Urinary bladder (tissue), 4 donors: ENCODE results near the gene COL7A1. TPM values are rescaled to one million over a fixed set of nuclear protein-coding genes. Genes with fewer than 3 reads are reported as not detected.

Source experiments
- DNase-seq: peaks from one replicate; pipeline ENCODE4 v3.0.0-alpha.2; 2015; ENCODE audit errors: extremely low spot score
- H3K27ac ChIP-seq: one replicate; pipeline ENCODE4 v1.5.1; 2013; ENCODE audit warnings: low read depth, mild to moderate bottlenecking, moderate library complexity
- H3K36me3 ChIP-seq: one replicate; pipeline ENCODE4 v1.6.1; 2013; ENCODE audit warnings: mild to moderate bottlenecking, moderate library complexity; ENCODE audit not compliant: insufficient read depth
- H3K4me1 ChIP-seq: one replicate; pipeline ENCODE4 v1.6.1; 2013; ENCODE audit warnings: mild to moderate bottlenecking, moderate library complexity; ENCODE audit not compliant: insufficient read depth
- H3K4me3 ChIP-seq: one replicate; pipeline ENCODE4 v1.5.1; 2013; ENCODE audit warnings: low read depth, low read length
- WGBS: extraction: QIAGEN DNeasy Blood & Tissue Kit; methylation state at CpG from one replicate; pipeline ENCODE4 v1.1.7; 2013; 5-methylcytosine and 5-hydroxymethylcytosine counted together
- polyA plus RNA-seq: library from polyadenylated mRNA; stranded (reverse); fragments of 200-250 nt; gene quantifications from one replicate; pipeline ENCODE4 v1.2.3, GENCODE V29; 2013
- total RNA-seq: library from RNA; depleted of rRNA; stranded (reverse); fragments of >200 nt; gene quantifications from one replicate; pipeline ENCODE4 v1.2.3, GENCODE V29; 2014
- donor health status: healthy with polysubstance abuse.
- donor health status: healthy.

COL7A1 gene
- total and polyA plus RNA-seq, 2 donors: 19.7 to 20.0 TPM

DNA sequence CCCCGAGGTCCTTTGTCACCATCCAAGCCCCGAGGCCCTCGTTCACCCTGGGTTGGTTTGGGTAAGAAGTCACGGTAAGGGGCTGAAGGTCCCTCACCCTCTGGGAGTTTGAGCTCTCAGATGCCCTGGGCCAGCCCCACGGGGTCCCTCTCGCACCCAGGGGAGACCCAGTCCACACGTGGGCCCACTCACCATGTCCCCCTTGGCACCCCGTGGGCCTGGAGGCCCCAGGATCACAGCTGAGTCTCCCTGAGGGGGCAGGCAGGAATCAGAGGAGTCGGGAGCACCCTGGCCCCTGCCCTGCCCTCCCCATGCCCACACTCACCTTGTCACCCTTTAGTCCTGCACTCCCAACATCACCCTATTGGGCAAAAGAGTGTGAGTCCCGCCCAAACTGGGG lies 25.7 kb downstream of the COL7A1 start:
- Histone ChIP-seq H3K4me3 (no peak overlapping the region), H3K4me1 (no peaks in the 10 kb centered on the region), H3K36me3 (no peaks in the 10 kb centered on the region), H3K27ac (no peak overlapping the region)
- no peak for DNase-seq
- WGBS: 90% methylated on average over 10 of the region's 10 CpGs

DNA sequence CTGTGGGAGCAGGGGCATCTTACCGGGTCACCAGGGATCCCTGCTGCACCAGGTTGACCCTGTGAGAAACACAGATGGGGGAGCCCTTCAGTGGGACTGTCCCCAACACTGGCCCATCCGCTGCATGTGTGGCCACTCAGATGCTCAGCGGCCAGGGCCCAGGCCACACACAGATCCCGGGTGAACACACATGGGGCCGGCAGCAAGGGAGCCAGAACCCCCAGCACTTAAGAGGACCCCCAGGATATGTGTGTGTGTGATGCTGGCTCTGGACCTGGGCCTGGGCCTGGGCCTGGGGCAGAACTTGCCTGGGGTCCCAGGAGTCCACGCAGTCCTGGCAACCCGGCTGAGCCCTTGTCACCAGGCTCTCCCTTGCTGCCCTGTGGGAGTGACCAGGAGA lies 26.7 kb downstream of the COL7A1 start:
- DNase-seq: no peak
- no peak overlapping the region for H3K27ac ChIP-seq
- H3K36me3 ChIP-seq: no peaks in the 10 kb centered on the region
- no peak overlapping the region for H3K4me3 ChIP-seq
- 92% methylated on average over 7 of the region's 7 CpGs for WGBS
- no peaks in the 10 kb centered on the region for H3K4me1 ChIP-seq

DNA sequence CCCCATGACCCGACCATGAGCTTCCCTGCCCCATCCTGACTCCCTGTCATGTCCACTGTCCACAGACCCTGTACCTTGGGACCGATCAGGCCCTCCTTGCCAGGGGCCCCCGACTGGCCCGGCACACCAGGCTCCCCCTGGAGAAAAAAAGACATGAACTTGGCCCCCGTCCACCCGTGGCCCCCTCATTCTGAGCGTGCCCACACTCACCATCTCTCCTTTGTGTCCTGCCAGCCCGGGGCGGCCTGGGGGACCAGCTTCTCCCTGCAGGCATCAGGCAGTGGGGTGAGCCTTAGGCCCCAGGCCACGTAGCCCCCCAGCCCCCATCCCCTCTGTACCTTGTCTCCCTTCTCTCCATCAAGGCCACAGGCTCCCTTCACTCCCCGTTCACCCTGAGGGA lies 27.6 kb downstream of the COL7A1 start:
- H3K36me3 ChIP-seq: no peaks in the 10 kb centered on the region
- H3K4me1 ChIP-seq: no peaks in the 10 kb centered on the region
- WGBS: 93% methylated on average over 11 of the region's 11 CpGs
- no peak overlapping the region for H3K4me3 ChIP-seq
- DNase-seq: no peak
- no peak overlapping the region for H3K27ac ChIP-seq

DNA sequence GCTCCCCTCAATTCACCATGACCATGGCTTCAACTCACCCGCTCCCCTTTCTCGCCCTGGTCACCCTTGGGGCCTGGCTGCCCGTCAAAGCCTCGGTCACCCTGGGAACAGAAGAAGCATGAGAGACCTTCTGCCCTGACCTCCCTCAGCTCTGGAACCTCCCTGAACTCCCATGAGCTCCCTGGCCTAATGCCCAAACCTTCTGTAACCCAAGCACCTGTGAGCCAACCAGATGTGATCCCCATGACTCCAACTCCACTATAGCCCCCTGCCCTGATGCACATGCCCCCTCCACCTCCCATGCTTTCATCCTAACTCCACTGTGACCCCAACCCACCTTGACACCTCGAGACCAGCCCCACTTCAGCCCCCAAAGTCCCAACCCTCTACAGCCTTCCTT lies 28.0 kb downstream of the COL7A1 start:
- H3K4me3 ChIP-seq: no peak overlapping the region
- no peak overlapping the region for H3K27ac ChIP-seq
- no peaks in the 10 kb centered on the region for H3K36me3 ChIP-seq
- 91% methylated on average over 5 of the region's 5 CpGs for WGBS
- no peaks in the 10 kb centered on the region for H3K4me1 ChIP-seq
- no peak for DNase-seq

DNA sequence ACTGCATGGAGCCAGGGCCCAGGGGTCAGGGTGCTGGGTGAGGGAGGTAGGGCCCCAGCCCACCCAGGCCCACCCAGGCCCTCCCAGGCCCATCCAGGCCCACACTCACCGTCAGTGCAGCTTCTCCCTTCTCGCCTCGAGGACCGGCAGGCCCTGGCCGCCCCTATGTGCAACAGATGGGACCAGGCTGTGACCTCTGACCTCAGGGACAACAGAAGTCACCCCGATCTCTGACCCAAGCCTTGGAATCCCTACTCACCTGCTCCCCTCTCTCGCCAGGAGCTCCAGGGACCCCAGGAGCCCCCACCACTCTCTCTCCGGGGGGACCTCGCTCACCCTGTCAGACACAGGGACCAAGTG lies 28.7 kb downstream of the COL7A1 start:
- no peak overlapping the region for H3K4me3 ChIP-seq
- H3K27ac ChIP-seq: no peak overlapping the region
- 85% methylated on average over 9 of the region's 9 CpGs for WGBS
- DNase-seq: no peak
- H3K36me3 ChIP-seq: no peaks in the 10 kb centered on the region
- no peaks in the 10 kb centered on the region for H3K4me1 ChIP-seq

DNA sequence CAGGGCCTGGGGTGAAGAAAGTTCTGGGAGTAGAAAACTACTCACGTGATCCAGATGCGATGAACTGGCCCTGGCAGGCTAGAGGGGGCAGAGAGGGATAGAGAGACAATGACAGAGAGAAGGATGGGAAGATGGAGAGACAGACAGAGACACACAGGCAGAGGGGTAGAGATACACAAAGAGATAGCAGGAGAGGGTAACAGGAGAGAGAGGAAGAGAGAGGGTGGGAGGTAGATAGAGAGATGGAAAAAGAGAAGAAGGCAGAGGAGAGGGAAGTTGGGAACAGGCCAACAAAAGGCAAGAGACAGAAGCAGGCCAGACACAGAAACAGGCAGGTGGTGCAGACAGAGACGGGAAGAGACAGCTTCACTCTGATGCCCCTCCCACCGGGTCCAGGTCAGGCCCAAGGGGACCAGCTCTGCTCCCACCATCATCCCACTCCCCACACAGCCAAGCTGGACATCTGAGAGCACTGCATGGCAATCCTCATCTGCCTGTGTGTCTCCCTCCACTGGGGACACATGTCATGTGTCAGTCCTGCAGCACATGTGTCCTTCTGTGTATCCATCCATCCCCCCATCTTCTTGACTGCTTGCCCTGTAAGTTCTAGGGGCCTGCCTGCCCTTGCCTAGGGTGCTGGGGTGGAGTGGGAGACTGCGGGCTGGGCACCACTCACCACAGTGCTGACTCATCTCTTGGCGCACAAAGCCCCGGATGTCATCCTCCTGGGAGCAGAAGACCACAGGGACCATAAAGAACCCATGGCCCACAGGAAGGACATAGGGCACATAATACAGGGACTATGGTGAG lies 29.3 kb downstream of the COL7A1 start:
- WGBS: 57% methylated on average over 7 of the region's 7 CpGs
- DNase-seq: no peak
- H3K4me3 ChIP-seq: no peak overlapping the region
- H3K36me3 ChIP-seq: no peaks in the 10 kb centered on the region
- H3K4me1 ChIP-seq: no peaks in the 10 kb centered on the region
- H3K27ac ChIP-seq: no peak overlapping the region

DNA sequence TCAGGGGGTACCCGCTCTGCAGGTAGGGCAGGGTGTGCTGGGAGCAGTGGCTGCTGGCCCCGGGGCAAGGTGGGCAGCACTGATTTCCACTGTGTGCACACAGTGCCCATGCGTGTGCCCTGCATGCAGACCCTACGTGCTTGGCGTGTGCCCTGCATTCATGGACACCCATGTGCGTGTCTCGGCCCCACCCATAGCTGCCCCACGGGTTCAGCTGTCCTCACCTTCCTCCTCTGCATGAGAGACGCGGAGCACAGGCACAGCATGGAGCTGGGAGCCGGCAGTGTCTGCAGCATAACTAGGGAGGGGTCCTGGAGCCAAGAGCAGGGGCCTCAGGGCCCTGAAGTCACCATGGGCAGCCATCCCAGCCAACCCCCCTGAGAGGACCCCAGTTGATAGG lies 29.9 kb downstream of the COL7A1 start:
- no peaks in the 10 kb centered on the region for H3K4me1 ChIP-seq
- WGBS: 85% methylated on average over 11 of the region's 11 CpGs
- H3K27ac ChIP-seq: no peak overlapping the region
- H3K4me3 ChIP-seq: no peak overlapping the region
- DNase-seq: no peak
- no peaks in the 10 kb centered on the region for H3K36me3 ChIP-seq

DNA sequence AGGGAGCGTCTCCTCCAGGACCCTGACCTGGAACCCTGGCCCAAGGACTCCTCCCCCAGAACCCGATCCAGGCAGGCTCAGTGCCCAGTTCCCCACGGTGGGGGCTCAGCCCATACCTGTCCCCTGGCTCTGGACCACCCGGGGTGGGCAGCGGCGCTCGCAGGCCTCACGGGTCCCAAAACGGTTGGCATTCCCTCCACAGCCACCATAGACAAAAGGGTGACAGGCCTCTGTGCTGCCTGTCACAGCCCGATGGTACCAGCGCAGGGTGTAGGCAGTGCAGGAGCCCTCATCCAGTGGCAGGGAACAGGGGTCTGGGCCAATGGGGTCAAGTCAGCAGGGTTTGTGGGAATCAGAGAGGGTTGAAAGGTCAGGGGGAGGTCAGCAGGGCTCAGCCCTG lies 30.5 kb downstream of the COL7A1 start:
- Histone ChIP-seq H3K36me3 (no peaks in the 10 kb centered on the region), H3K4me1 (no peaks in the 10 kb centered on the region), H3K4me3 (no peak overlapping the region), H3K27ac (no peak overlapping the region)
- WGBS: 88% methylated on average over 11 of the region's 11 CpGs
- DNase-seq: no peak

DNA sequence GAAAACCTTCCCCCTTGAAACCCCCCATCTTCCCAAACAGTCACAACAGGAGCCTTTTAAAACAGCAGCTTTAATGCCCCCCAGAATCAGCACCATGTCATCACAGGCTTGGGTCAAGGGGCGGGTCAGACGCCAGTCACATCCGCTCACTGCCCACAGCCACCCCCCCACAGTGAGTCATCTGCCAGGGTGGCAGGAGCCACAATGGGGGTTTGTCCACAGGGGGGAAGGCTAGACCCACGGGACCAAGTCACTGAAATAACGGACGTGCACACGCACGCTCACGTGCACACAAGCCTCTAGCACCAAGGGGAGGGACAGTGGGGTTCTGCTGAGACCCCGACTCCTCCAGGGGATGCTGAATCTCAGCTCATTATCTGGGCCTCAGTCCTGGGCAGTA lies 31.1 kb downstream of the COL7A1 start:
- H3K27ac ChIP-seq: no peak overlapping the region
- H3K36me3 ChIP-seq: no peaks in the 10 kb centered on the region
- no peaks in the 10 kb centered on the region for H3K4me1 ChIP-seq
- WGBS: 73% methylated on average over 10 of the region's 10 CpGs
- DNase-seq: no peak
- no peak overlapping the region for H3K4me3 ChIP-seq

DNA sequence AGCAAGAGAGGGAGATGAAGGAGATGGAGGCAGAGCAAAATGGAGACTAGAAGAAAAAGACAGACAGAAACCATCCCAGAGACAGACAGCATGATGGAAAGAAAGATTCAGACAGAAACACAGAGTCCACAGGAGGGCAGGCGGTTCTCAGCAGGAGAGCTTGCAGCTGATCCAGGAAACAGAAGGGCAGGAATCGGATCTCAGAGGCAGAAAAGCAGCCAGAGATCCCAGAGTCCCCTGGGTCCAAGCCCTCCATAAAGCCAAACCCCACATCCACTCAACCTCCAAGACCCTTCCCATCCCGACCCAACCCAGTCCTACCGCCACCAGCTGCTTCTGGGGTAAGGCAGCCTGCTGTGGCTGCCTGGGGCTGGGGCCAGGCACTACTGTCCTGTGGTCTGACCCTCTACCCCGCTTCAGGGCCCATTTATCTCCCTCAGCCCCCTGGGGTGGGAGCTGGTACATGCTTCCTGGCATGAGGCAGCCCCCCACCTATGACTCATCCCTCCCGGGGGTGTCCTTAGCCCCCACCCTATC lies 31.7 kb downstream of the COL7A1 start, which contains the start of gene UCN2:
Gene UCN2, minus strand, starts transcription at position 400 of the 537 bp plus-strand sequence. CDS start 657 bp downstream, outside the sequence.
- no peaks in the 10 kb centered on the region for H3K36me3 ChIP-seq
- H3K27ac ChIP-seq: no peak within 1 kb of the TSS
- H3K4me3 ChIP-seq: no peak within 1 kb of the TSS
- no peaks in the 10 kb centered on the region for H3K4me1 ChIP-seq
- 72% methylated on average over 6 of the region's 6 CpGs for WGBS
- no peak for DNase-seq

DNA sequence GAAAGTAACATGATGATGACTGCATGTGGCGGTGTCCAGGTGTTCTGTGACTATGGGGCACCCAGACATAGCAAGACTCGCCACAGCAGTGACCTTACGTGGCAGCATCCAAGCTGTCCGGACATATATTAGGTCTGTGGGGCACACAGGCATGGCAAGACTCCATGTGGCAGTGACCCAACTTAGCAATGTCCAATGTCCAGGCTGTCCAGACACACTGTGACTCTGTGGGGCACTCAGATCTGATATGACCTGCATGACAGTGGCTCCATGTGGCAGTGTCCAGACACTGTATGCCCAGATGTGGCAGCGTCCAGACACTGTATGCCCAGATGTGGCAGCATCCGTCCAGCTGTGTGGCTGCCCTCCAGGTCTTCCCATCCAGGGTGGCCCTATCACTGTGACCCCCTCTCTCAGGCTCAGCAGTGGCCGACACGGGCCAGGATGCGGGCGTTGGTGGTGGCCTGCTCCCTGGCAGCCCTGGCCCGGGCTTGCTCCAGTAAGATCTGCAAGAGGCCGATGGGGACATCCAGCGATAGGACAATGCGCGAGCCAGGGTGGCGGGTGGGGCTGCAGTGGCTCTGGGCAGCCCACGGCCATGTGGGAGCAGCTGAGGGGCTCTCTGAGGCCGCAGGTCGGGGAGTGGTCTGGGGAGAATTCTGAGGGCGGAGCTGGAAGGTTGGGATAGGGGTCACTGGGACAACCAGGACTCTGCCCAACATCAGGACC lies 32.6 kb downstream of the COL7A1 start:
- no peak overlapping the region for H3K4me3 ChIP-seq
- DNase-seq: no peak
- no peaks in the 10 kb centered on the region for H3K36me3 ChIP-seq
- WGBS: 91% methylated on average over 20 of the region's 20 CpGs
- no peaks in the 10 kb centered on the region for H3K4me1 ChIP-seq
- H3K27ac ChIP-seq: no peak overlapping the region

DNA sequence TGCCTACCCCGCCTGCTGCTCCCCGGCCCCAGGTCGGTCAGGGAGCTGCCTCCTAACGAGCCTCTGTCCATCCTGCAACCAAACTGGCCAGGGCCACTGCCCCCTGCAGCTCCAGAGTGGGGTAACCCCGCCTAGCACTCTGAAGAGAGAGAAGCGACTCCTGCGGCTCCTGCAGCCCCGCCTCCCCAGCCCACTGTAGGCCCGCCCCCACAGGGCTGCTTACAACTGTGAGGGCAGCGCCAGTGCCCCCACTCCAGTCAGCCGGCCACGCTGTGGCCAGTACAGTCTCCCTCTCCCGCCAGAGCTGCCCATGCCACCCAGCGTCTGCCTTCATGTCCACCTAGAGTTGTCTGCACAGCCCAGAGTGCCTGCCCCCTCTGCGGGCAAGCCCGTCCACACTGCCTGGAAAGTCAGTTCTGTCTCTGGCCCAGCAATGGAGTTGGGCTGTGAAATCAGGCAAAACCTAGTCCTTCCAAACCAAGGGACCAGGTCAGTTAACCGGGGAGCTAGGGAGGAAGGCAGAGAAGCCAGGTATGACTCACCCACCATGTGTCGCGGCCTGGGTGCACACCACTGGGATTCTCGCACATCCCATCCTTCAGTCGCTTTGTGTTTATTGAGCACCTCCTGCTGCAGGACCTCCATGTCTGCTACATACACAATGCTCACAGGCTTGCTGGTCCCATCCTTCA lies 33.9 kb downstream of the COL7A1 start:
- WGBS: 26% methylated on average over 21 of the region's 21 CpGs
- H3K36me3 ChIP-seq: no peaks in the 10 kb centered on the region
- H3K4me1 ChIP-seq: no peaks in the 10 kb centered on the region
- H3K27ac ChIP-seq: peak overlapping the region; percentile 42
- DNase-seq: no peak
- no peak overlapping the region for H3K4me3 ChIP-seq

DNA sequence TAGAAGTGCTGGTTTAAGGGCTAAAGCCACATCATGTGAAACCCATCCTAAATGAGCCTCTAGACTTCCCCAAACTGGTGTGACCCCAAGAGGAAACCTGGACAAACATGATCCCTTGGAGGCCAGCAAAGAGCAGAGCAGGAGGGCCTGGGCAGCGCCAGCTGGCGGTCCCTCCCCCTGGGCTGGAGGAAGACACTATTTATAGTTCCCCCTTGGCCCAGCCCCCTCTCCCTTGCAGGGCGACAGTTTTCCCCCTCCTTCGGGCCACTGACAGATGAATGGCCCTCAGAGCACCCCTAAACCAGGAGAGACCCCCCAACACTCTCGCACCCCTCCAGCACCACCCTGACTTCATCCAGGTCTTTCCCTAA lies 34.5 kb downstream of the COL7A1 start:
- Histone ChIP-seq H3K4me1 (no peaks in the 10 kb centered on the region), H3K4me3 (no peak overlapping the region), H3K27ac (peak overlapping the region; percentile 42), H3K36me3 (no peaks in the 10 kb centered on the region)
- DNase-seq: no peak
- WGBS: 5% methylated on average over 5 of the region's 5 CpGs
